Kidney tubule cell (primary cell): ENCODE measurements around the gene SRGAP3.
A peak's percentile ranks its signal among the peaks of the same experiment; 100 is the strongest.

Experiments used
- DNase-seq: peaks from one replicate; pipeline ENCODE4 v3.0.0-alpha.2; 2018; ENCODE audit warnings: low spot score

The SRGAP3 gene

GRCh38 chr3:9201955-9202354 lies 47.5 kb downstream of the SRGAP3 start:
- DNase-seq, result no peak

- no peak for DNase-seq
These were observed 48.2 kb downstream of the SRGAP3 start for GRCh38 chr3:9201266-9201665.

DNA sequence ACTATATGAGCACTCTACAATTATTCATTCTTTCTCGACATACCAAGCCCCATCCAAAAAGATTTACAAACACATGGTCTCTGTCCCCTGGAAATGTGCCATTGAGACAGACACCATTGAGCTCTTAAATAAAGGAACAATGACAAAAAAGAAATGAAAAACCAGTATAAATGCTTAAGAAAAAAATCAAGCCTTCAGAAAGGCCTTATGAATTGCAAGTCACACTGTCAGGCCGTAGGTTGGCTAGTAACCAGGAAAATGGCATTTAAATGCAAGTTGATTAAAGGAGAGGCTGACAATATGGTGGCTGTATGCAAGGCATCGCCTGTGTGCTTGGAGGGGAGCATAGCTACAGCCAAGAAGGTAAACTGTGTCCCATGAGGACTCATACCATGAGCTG lies 49.7 kb downstream of the SRGAP3 start:
- DNase-seq, result no peak

GRCh38 chr3:9198899-9199335 lies 50.5 kb downstream of the SRGAP3 start:
- no peak for DNase-seq

DNA sequence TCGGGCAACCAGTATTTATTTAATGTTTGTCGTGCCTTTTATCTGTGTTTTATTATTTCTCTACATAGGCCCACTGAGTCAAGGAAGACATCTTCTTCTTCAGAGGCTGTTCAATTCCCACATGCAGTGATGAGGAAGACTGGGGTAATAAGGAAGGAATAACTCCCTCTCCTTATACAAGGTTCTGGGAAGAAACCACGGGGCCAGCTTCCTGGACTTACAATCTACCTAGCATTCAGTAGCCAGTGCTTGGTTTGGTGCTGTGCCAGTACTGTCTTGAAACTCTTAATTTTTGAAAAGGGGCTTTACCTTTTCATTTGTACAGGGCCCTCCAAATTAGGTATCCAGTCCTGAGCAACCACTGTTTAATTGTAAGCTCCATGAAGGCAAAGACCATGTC lies 51.2 kb downstream of the SRGAP3 start:
- no peak for DNase-seq

DNA sequence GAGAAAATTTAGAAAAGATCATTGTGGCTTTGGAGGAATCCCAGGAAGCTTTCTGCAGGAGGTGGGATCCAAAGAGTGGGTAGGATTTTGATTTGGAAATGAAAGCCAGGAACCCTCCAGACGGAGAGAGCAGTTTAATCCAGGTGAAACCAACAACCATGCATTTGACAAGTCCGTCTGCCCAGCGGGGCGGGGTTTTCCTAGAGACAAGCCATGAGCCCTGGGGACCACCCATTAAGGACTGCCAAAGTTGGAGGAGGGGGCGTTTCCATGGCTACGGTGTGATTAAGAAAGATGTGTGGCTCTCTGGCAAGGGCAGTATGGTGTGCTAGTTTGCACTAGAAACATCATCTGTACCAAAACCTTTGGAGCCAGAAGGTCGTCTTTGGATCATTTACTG lies 53.4 kb downstream of the SRGAP3 start:
- DNase-seq, result no peak

- no peak for DNase-seq
These were observed 54.1 kb downstream of the SRGAP3 start for GRCh38 chr3:9195390-9195789.

DNA sequence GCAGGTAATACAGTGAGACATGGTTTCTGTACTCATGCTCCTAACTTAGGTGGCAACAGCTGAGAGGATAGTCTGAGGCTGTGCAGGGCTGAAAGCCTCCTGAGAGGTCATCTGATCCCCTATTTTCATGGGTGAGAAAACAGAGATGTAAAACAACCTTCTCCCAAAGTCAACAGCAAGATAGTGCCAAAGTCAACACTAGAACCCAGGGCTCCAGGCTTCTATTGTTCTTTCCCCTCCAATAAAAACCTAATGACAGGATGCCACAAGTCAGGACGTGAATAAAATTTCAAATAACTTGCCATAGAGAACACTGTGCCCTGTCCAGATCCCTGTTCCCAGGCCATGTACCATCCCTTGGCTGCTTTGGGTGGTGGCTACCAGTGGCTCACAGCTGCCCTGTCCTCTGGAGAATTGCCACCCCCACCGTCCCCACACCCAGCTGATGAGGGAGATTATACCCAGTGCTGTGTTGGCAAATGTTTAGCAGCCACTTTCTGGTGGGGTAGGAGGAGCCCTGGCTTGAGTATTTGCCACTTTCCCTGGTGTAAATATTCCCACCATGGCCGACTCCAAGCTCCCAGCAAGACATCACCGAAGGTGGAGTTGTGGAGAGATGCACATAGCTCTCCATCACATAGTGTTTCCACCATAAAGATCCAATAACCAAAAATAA lies 54.8 kb downstream of the SRGAP3 start:
- no peak for DNase-seq

- no peak for DNase-seq
These were observed 55.7 kb downstream of the SRGAP3 start for GRCh38 chr3:9193633-9194195.

- no peak for DNase-seq
These were observed 56.2 kb downstream of the SRGAP3 start for GRCh38 chr3:9193211-9193610.

- peak; percentile 75 for DNase-seq
These were observed 57.0 kb downstream of the SRGAP3 start for GRCh38 chr3:9192248-9193025.

DNA sequence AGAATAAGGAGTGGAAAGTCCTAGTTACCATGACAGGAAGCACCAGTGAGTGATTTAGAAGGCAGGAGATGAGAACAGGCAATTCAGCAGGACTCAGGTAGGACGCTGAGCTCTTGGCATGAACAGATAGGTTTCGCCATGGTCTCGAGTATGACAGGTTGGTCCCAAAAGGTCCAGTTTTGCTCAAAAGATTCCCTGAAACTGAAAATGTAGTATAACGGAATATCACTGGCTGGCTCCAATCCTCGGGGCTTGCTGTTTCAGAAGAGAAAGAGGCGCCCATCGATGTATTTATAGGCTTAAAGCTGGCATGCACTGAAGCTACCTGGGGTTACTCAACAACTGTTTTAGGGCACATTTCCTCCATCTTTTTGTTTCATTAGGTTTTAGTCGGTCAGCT lies 59.2 kb downstream of the SRGAP3 start:
- no peak for DNase-seq

DNA sequence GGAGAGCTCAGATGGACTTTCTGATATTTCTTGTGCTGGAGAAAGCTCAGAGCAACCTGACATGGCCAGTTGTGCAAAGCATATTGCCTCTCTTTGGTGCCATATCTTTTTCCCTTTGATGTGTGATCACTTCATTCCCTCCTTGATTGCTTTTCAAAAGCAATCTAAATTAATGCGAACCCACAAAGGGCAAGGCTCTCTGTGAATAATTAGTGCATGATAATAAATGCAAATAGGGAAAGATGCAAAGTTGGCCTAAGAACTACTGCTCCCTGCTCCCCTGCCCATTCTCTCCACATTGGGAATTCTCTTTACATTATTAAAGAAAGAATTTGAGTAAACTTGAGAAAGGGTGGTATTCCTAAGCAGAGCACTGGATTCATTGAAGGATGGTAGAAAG lies 60.9 kb downstream of the SRGAP3 start:
- no peak for DNase-seq

GRCh38 chr3:9185701-9186100 lies 63.7 kb downstream of the SRGAP3 start:
- DNase-seq, result no peak

GRCh38 chr3:9185046-9185445 lies 64.4 kb downstream of the SRGAP3 start:
- DNase-seq, result no peak

DNA sequence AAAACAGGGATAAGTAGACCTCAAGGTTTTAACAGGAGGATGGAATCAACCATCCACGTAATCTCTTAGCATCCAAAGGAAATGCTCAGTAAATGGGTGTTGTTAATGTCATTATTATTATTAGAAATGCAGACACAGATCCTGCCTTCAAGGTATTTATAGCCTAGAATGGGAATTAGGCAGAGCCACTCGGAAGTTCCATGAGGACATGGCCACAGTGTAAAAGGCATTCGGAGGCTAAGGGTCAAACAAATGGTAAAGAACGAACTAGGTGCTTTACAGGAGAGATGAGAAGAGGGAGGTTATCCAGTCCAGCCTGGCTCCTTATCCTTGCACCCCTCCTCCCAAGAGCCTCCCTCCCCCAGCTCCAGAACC lies 65.0 kb downstream of the SRGAP3 start:
- no peak for DNase-seq

- no peak for DNase-seq
These were observed 65.5 kb downstream of the SRGAP3 start for GRCh38 chr3:9183811-9184460.

- DNase-seq, result no peak
These were observed 66.4 kb downstream of the SRGAP3 start for GRCh38 chr3:9183011-9183410.

- DNase-seq, result no peak
These were observed 68.7 kb downstream of the SRGAP3 start for GRCh38 chr3:9180764-9181117.

DNA sequence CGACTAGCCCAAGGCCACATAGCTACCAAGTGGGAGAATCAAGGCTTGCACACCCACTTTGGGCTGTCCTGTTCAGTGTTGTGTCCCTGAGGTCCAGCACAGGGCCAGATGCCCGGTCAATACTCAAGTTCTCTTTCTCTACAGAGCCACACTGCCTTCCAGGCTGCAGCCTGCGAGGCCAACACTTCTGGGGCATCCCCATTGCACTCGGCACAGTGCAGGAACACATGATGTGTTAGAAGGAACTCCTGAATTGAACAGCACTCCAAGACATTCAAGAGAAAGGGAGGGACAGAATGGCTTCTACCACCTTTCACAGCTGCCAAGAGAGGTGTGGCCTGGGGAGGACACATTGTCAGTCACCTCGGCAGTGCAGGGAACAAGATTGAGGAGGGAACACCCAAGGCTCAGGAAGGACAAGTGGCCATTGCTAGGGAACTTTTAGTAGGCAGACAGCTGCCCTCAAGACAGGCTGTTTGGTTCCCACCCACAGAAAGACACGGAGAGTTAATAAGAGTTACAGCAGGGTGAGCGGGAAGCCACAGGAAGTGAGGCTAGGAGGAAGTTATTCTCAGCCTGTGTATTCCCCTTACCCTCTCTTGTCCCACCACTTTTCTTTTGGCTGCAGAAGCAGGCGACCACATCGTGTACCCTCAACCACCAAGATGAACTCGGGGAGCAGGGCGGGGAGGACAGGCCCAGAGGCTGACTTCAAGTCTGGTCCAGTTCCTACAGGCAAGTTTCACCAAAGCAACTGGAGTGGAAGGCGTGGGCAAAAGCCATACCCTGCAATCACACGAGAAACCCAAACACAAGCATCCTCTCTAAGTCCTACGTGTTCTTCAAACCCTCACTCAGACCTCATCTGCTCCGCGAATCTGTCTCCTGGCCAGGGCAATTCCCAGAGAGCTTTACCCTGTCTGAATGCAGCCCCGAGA lies 69.4 kb downstream of the SRGAP3 start:
- DNase-seq, result no peak

- no peak for DNase-seq
These were observed 70.7 kb downstream of the SRGAP3 start for GRCh38 chr3:9178697-9179096.

DNA sequence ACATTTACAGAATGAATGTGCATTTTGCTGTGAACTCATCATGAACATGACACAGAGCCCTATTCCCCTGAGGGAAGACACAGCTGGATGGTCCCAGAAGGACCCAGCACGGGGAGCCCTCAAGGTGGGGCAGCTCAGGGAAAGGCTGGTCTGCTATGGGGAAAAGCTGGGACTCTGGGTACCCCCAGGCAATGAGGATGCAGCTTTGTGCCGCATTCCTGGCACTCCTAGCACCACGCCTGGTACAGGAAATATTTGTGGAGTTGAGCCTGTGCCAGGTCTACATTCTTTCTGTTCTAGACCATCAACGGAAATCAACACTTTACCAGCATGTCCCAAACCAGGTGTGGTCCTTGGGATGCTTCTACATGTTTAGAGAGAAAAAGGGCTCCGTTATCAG lies 74.0 kb downstream of the SRGAP3 start:
- peak; percentile 85 for DNase-seq
